Limb (tissue), 2 donors: Measurements from ENCODE around the gene DMRTA2.

Experiments
- DNase-seq, 2 donors: peaks; one replicate each; pipeline ENCODE4 v3.0.0-alpha.2; 2016; ENCODE audit errors: extremely low spot score in 2 of 2

The DMRTA2 gene

DNA sequence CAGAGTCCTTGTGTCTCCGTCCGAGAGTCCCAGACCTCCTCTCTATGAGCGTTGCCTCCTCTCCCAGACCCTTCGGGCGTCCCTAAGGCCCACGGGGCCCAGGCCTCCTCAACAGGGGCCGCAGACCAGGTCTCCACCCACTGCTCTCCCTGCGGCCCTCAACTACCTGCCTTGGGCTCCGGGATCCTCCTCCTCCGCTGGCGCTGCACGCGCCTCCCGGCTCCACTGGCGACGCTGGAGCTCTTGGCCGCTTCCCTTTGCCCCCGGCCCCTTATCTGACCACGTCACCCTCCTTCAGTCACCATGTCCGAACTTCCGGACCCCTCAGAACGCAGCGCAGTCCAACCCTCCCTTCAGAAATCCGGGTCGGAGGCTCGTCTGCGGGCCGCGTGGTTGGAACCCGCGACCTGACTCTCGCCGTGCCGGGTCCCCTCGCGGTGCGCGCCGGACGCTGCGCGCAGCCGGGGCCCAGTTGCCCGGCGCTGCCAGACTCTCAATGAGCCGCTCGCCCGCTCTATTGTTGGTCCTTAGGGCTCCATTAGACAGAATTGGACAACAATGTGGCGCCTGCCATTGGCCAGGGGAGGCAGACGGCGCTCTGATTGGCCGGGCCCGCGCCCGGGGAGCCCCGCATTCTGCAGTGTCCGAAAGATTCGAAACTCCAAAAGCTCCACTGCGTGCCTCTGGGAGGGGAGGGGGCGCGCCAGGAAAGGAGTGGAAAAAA is at the start of gene DMRTA2:
Gene DMRTA2 (minus strand): TSS at position 498 of the 724 bp plus-strand sequence. CDS start 1,907 bp downstream, outside the sequence.
- peak in 1 of 2 donors; percentile 62 for DNase-seq

DNA sequence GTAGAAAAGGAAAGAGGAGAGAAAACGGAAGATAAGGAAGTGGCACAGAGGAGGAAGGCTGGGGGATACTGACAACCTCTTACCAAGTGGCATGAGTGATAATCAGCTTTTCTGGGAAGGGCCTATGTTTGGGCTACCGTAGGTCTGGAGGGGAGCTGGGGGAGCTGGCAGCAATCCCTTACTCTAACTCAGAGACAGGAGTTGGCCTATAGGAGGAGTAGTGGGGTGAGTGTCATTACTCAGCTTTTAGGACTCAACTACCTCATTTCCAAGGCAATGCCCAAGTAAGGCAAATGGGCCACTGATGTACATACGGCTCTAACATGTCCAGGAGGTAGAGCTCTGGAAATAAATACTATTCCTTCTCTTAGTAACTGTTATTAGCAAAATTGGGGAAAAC is 48.7 kb upstream of the DMRTA2 start:
- DNase-seq = no peak

DNA sequence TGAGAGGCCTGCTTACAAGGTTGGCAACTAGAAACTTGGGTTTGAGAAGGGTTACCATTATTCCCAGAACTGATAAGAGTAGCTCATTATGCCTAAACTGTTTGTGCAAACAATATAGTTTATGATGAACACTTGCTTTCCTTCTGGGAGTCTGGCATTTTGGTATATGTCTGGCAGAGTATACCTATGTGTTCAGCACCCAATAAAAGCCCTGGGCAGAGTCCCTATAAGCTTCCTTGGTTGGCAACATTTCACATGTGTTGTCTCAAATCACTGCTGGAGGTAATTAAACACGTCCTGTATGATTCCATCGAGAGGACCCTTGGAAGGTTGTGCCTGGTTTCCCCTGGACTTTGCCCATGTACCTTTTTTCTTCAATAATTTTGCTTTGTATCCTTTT is 39.7 kb upstream of the DMRTA2 start:
- DNase-seq = no peak

DNA sequence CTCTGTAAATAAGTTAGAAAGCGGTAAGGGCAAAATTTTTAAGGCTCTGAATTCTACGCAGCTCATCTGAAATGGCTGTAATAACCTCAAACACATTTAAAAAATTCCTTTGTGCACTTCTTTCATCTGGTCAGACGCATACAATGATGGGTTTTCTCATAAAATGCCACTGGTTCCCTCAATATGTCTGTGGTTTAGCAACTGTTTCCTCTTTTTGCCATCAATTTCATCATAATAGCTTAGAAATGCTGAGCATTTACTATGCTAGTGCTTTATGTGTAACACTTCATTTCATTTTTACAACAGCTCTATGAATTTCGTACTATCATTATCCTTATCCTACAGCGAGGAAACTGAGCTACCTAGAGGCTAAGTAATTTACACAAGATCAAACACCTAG is 35.3 kb upstream of the DMRTA2 start:
- DNase-seq = no peak

DNA sequence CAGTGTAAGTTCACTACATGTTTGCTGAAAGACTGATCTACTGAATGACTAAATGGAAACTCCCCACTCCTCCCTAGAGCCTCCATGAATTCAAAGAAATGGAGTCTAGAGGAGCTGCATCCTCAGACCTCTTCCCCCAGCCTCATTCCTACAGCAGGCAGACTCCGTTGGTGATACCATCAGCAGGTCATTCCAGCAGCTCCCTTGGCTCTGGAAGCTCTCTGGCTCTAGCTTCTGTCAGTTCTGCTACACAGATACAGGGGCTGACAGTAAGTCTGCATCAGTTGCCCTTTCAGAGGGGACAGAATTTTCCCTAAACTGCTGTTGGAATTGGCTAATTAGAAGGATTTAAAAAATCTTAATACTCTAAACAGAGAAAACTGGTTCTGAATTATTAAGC is 31.7 kb upstream of the DMRTA2 start:
- no peak for DNase-seq

DNA sequence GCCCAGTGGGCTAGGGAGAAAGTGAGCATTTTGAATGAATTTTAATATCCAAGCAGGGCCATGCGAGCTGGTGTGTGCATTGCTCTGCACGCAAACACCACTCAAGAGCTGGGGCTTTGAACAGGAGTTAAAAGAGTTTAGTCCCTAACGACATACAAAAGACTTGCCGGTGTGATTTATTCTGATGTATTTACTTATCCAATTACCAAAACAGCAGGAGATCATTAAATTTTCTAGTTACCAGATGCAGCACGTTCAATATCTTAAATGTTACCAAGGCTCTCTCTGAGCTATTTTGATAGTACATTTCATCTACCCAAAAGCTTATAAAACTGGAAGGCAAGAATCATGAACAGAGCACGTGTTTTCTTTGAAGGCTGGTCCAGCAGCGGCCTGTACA is 30.0 kb upstream of the DMRTA2 start:
- no peak for DNase-seq

- no peak for DNase-seq
These were observed 29.5 kb upstream of the DMRTA2 start for GRCh38 chr1:50452700-50453099.

- no peak for DNase-seq
These were observed 27.8 kb upstream of the DMRTA2 start for GRCh38 chr1:50450861-50451653.

GRCh38 chr1:50447961-50448360 is 24.7 kb upstream of the DMRTA2 start:
- no peak for DNase-seq

- no peak for DNase-seq
These were observed 17.9 kb upstream of the DMRTA2 start for GRCh38 chr1:50441183-50441582.

- DNase-seq = no peak
These were observed 15.7 kb upstream of the DMRTA2 start for GRCh38 chr1:50438945-50439344.

GRCh38 chr1:50436489-50436888 is 13.2 kb upstream of the DMRTA2 start:
- DNase-seq = no peak

DNA sequence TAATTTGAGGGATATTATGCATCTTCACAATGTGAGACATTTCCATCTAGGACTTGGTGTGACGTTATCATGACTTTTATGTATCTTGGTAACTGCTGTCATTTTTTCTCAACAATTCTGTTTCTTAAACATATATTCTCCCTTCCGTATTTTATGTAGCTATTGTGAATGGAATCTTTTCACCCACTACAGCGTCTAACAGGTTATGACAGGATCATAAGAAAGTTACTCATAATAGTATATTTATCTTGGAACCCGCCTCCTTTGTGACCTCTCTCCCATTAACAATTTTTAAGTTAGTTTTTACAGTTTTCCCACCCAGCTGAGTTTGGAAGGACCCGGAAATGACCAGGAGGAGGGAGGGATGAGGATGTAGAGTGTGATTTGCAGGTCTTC is 6.8 kb upstream of the DMRTA2 start:
- DNase-seq = no peak

- DNase-seq = peak in 1 of 2 donors; percentile 47
These were observed 4.9 kb upstream of the DMRTA2 start for GRCh38 chr1:50427818-50428779.

- peak in 1 of 2 donors; percentile 48 for DNase-seq
These were observed 4.0 kb upstream of the DMRTA2 start for GRCh38 chr1:50427086-50427817.

GRCh38 chr1:50426702-50427085 is 3.5 kb upstream of the DMRTA2 start:
- DNase-seq = no peak

- DNase-seq = peak in 1 of 2 donors; percentile 46
These were observed 3.0 kb upstream of the DMRTA2 start for GRCh38 chr1:50426108-50426700.

DNA sequence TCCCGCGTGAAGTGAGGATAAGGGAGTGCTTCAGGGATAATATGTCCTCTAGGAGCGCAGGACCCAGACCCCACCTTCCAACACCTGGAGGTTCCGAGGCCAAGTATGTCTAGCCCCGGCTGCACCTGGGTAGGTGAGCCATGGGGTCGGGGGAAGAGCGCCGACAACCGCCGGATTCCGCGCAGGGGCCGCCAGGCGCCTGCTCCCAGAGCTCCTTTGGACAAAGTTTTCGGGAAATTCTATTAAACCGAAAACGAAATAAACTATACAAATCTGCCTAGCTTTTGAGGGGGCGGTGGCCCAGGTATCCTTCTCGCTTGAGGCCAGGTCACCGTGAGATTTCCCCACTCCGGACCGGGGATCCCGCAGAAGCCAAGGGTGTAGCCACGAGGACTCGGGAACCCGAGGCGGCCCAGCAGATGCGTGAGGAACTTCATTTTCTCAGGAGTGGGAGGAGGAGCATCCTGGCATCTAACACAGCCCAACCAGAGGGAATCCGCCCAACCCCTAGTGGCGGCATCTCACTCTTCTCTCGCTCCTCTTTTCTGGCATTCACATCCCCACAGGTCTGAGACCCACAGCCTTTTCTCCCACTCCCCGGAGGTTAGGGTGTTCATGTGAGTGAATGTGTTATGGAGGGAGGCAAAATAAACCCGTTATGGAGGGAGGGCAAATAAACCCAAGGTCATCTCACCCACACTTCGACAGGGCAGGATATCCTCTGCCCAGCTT is 2.3 kb upstream of the DMRTA2 start:
- DNase-seq = peak in 1 of 2 donors; percentile 50

GRCh38 chr1:50424884-50425375 is 1.7 kb upstream of the DMRTA2 start:
- DNase-seq = peak in 1 of 2 donors; percentile 55
